Psoas muscle (tissue), 8 donors: Measurements from ENCODE around the gene RORC. TPM values are rescaled to one million over a fixed set of nuclear protein-coding genes. Genes with fewer than 3 reads are reported as not detected.

ENCODE experiments used
- ATAC-seq, 4 donors: fragments of 200-7000 bp; cut with Tn5 transposase; one replicate each; pipeline ENCODE4 v1.9.1; 2020; ENCODE audit warnings: moderate library complexity in 3 of 4, mild to moderate bottlenecking in 2 of 4
- DNase-seq, 2 donors: peaks; one replicate each; pipeline ENCODE4 v3.0.0-alpha.2; 2020
- H3K27ac ChIP-seq: fragments of 200-600 bp; one replicate; pipeline ENCODE4 v1.8.0; 2022
- H3K27me3 ChIP-seq, 3 donors: fragments of 200-600 bp in 1 of 3; one replicate each; pipeline versions ENCODE4 v1.6.1 to v1.8.0; 2013 to 2022; ENCODE audit warnings: low read length in 2 of 3, mild to moderate bottlenecking in 2 of 3, moderate library complexity in 1 of 3; ENCODE audit not compliant: insufficient read depth in 3 of 3
- H3K36me3 ChIP-seq, 2 donors: fragments of 200-600 bp in 1 of 2; one replicate each; pipeline versions ENCODE4 v1.6.1 to v1.8.0; 2013 to 2022; ENCODE audit warnings: low read depth in 1 of 2, mild to moderate bottlenecking in 1 of 2, moderate library complexity in 1 of 2; ENCODE audit not compliant: insufficient read depth in 1 of 2
- H3K4me1 ChIP-seq: fragments of 200-600 bp; one replicate; pipeline ENCODE4 v1.8.0; 2022
- H3K4me3 ChIP-seq: fragments of 200-600 bp; one replicate; pipeline ENCODE4 v1.8.0; 2022; ENCODE audit warnings: mild to moderate bottlenecking
- H3K9me3 ChIP-seq: fragments of 200-600 bp; one replicate; pipeline ENCODE4 v1.8.0; 2022
- CTCF ChIP-seq: fragments of 200-600 bp; IDR thresholded peaks from one replicate; pipeline ENCODE4 v1.8.0; 2022; ENCODE audit warnings: antibody characterized with exemption
- WGBS, 3 donors: extraction: QIAGEN DNeasy Blood & Tissue Kit; methylation state at CpG; one replicate each; pipeline versions ENCODE4 v1.1.6 to v1.1.7; 2013; 5-methylcytosine and 5-hydroxymethylcytosine counted together
- intact Hi-C, 2 donors: fragments of 100-400 bp; cut with DNase I; formaldehyde crosslinking; loops; one replicate each; pipeline versions ENCODE4 v1.11.0 to v1.14.2; 2022
- polyA plus RNA-seq, 3 donors: library from polyadenylated mRNA; stranded (reverse); fragments of 200-250 nt; gene quantifications; one replicate each; pipeline ENCODE4 v1.2.3, GENCODE V29; 2013
- total RNA-seq, 4 donors: library from RNA; stranded (reverse); fragmentation: NEBNext Ultra II Directional in 2 of 4; extraction: Animal tissue kit (Norgen Biotek cat#: 25700) in 2 of 4; gene quantifications; one replicate each; pipeline versions ENCODE4 v1.2.1 to v1.2.4, GENCODE V29; 2021 to 2023
- donor health status: healthy with polysubstance abuse.
- donor health status: DM: no; HTN: no; CAD: no; lungs with moderate emphysema.
- donor health status: Bipolar disorder and iron deficiency.
- donor health status: healthy.
- donor health status: DM: yes; HTN: yes; CAD: no.
- donor health status: DM: no; HTN: no; CAD: no.
- donor health status: DM: no; HTN: no; CAD: no.
- donor health status: DM: yes; HTN: yes; CAD: no.

RORC gene
- total and polyA plus RNA-seq, 7 donors: 3.5 to 109 (median 62.9) TPM

GRCh38 chr1:151837197-151837596 lies 5.6 kb upstream of the RORC start:
- Histone ChIP-seq H3K27ac (no peak overlapping the region), H3K27me3 (peaks cover 0 to 28% (median 17%) of the 10 kb centered on the region in 3 donors), H3K36me3 (no peaks in the 10 kb centered on the region), H3K4me1 (peaks cover 10% of the 10 kb centered on the region), H3K4me3 (no peak overlapping the region), H3K9me3 (no peaks in the 10 kb centered on the region)
- WGBS, 3 donors: 73 to 81% (median 81%) methylated on average over 3 of the region's 3 CpGs
- intact Hi-C loops: loop anchor here (5.0 to 10.0 kb wide), 8 partner anchors 45 to 372 kb away; partner anchors contain the start of genes MRPL9 (in 2 of the 2), TDRKH (in 1 of the 2) and TUFT1 (in 1 of the 2)
- ATAC-seq (no peak), DNase-seq (peak in 1 of 2 donors; percentile 35)
- TF ChIP-seq CTCF: no peak

GRCh38 chr1:151835596-151835995 lies 4.0 kb upstream of the RORC start:
- no peaks in the 10 kb centered on the region for H3K36me3 ChIP-seq
- intact Hi-C loops: loop anchor here (5.0 to 10.0 kb wide), 8 partner anchors 43 to 371 kb away; partner anchors contain the start of genes MRPL9 (in 2 of the 2), TDRKH (in 1 of the 2) and TUFT1 (in 1 of the 2)
- 96 to 100% (median 97%) methylated on average over 7 of the region's 7 CpGs for WGBS, 3 donors
- no peaks in the 10 kb centered on the region for H3K9me3 ChIP-seq
- no peak overlapping the region for H3K27ac ChIP-seq
- DNase-seq (peak in 1 of 2 donors; percentile 21), ATAC-seq (no peak)
- H3K4me3 ChIP-seq: no peak overlapping the region
- H3K27me3 ChIP-seq: peaks cover 0 to 28% (median 17%) of the 10 kb centered on the region in 3 donors
- TF ChIP-seq CTCF: no peak
- H3K4me1 ChIP-seq: peaks cover 13% of the 10 kb centered on the region

GRCh38 chr1:151834239-151834638 lies 2.6 kb upstream of the RORC start:
- DNase-seq (peak in 1 of 2 donors; percentile 44), ATAC-seq (no peak)
- intact Hi-C loops: loop anchor here in 1 of 2 donors (10.0 kb wide), 3 partner anchors 69 to 369 kb away; partner anchors contain the start of gene MRPL9
- Histone ChIP-seq H3K4me3 (no peak overlapping the region), H3K4me1 (peaks cover 25% of the 10 kb centered on the region), H3K9me3 (no peaks in the 10 kb centered on the region), H3K27ac (no peak overlapping the region), H3K27me3 (peaks cover 0 to 20% (median 13%) of the 10 kb centered on the region in 3 donors), H3K36me3 (no peaks in the 10 kb centered on the region)
- WGBS, 3 donors: 64 to 87% (median 78%) methylated on average over 3 of the region's 3 CpGs
- TF ChIP-seq CTCF: no peak

- Histone ChIP-seq H3K4me1 (peaks cover 32% of the 10 kb centered on the region), H3K27ac (peak overlapping the region; percentile 96), H3K27me3 (peaks cover 0 to 10% (median 6%) of the 10 kb centered on the region in 3 donors), H3K9me3 (no peaks in the 10 kb centered on the region), H3K4me3 (no peak overlapping the region), H3K36me3 (no peaks in the 10 kb centered on the region)
- ATAC-seq: no peak
- no peak for TF ChIP-seq CTCF
- intact Hi-C loops: loop anchor here in 1 of 2 donors (10.0 kb wide), 3 partner anchors 69 to 369 kb away; partner anchors contain the start of gene MRPL9
- WGBS, 3 donors: 75 to 90% (median 76%) methylated on average over 8 of the region's 8 CpGs
- no peak for DNase-seq
Measured at GRCh38 chr1:151833172-151833900, 1.7 kb upstream of the RORC start.
